ENCODE results near the gene PTCD1. TPM values are rescaled to one million over a fixed set of nuclear protein-coding genes. Genes with fewer than 3 reads are reported as not detected.
A peak's percentile ranks its signal among the peaks of the same experiment; 100 is the strongest.

Gene PTCD1
- total RNA-seq, 1 experiment from 2014 or later = 11.1 TPM

DNA sequence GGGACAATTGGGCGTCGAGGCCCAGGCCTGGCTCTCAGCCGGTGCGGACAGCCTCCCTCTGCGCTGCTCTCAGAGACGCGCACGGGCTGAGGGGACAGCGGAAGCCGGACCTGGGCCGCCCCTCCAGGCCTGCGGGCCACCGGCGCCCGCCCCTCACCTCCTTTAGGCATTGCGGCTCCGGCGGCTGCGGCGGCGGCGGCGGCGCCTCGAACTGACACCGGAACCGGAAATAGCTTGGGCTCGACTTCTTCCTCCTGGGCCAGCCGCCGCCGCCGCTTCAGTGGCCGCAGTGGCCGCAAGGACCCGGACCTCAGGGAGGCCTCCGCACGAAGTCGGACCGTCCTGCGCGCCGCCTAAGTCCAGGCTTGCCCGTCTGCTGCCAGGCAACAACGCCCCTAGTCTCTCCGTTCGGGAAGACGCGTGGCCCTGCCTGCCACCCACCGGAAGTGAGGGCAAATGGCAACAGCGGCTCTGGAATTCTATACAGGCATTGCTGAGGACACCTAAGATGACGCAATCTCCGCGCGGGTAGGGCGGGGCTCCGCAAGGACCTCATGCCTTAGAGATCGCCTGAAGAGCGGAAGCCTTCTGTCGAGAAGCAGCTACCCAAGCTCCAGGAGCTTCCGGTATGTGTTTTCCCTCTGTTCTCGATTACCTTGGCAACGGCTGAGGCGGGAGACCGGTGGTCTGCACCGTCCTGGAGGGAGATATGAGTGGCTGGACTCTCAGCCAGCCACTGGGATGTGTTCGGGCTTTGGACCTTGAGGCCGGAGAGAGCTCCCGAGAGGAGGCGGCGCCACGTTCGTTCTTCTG, 30.0 kb downstream of the PTCD1 start, which contains the start of the genes BUD31 and PDAP1 (continued):
- TF ChIP-seq ESRRA (CRISPR knock-in tag; IDR thresholded peaks at IDR 0.05; ENCODE audit: borderline replicate concordance) (no peak), TEAD1 (CRISPR knock-in tag; IDR thresholded peaks at IDR 0.05) (peak; percentile 85), TCF7 (CRISPR knock-in tag; IDR thresholded peaks at IDR 0.05; ENCODE audit: low read depth) (0 out of 2 replicates have a peak, but pooled peaks have one; percentile 52), ZNF263 (CRISPR knock-in tag; IDR thresholded peaks at IDR 0.05; ENCODE audit: low read depth) (no peak), RELA (CRISPR knock-in tag; IDR thresholded peaks at IDR 0.05; ENCODE audit: borderline replicate concordance) (0 out of 2 replicates have a peak, but pooled peaks have one; percentile 36), SP1 (CRISPR knock-in tag; conservative IDR thresholded peaks at IDR 0.05) (peak; percentile 67), CREB1 (CRISPR knock-in tag; IDR thresholded peaks at IDR 0.05) (0 out of 2 replicates have a peak, but pooled peaks have one; percentile 29), GTF2I (CRISPR knock-in tag; conservative IDR thresholded peaks at IDR 0.05) (no peak), HMGA2 (CRISPR knock-in tag; IDR thresholded peaks at IDR 0.05) (peak; percentile 21; the same call in 1 of the 2 replicates), ZBTB21 (CRISPR knock-in tag; IDR thresholded peaks at IDR 0.05; ENCODE audit: borderline replicate concordance) (no peak), FOXK1 (CRISPR knock-in tag; IDR thresholded peaks at IDR 0.05) (peak; percentile 59), ATF1 (CRISPR knock-in tag; IDR thresholded peaks at IDR 0.05) (no peak)
- TF ChIP-seq, protein P1, sequence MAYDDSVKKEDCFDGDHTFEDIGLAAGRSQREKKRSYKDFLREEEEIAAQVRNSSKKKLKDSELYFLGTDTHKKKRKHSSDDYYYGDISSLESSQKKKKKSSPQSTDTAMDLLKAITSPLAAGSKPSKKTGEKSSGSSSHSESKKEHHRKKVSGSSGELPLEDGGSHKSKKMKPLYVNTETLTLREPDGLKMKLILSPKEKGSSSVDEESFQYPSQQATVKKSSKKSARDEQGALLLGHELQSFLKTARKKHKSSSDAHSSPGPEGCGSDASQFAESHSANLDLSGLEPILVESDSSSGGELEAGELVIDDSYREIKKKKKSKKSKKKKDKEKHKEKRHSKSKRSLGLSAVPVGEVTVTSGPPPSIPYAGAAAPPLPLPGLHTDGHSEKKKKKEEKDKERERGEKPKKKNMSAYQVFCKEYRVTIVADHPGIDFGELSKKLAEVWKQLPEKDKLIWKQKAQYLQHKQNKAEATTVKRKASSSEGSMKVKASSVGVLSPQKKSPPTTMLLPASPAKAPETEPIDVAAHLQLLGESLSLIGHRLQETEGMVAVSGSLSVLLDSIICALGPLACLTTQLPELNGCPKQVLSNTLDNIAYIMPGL (CRISPR knock-in tag; IDR thresholded peaks at IDR 0.05) = peak; percentile 44; the same call in 1 of the 2 replicates
- TF ChIP-seq, protein P2, sequence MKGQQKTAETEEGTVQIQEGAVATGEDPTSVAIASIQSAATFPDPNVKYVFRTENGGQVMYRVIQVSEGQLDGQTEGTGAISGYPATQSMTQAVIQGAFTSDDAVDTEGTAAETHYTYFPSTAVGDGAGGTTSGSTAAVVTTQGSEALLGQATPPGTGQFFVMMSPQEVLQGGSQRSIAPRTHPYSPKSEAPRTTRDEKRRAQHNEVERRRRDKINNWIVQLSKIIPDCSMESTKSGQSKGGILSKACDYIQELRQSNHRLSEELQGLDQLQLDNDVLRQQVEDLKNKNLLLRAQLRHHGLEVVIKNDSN (CRISPR knock-in tag; IDR thresholded peaks at IDR 0.05) = 0 out of 2 replicates have a peak, but pooled peaks have one; percentile 16
- TF ChIP-seq, protein P3, sequence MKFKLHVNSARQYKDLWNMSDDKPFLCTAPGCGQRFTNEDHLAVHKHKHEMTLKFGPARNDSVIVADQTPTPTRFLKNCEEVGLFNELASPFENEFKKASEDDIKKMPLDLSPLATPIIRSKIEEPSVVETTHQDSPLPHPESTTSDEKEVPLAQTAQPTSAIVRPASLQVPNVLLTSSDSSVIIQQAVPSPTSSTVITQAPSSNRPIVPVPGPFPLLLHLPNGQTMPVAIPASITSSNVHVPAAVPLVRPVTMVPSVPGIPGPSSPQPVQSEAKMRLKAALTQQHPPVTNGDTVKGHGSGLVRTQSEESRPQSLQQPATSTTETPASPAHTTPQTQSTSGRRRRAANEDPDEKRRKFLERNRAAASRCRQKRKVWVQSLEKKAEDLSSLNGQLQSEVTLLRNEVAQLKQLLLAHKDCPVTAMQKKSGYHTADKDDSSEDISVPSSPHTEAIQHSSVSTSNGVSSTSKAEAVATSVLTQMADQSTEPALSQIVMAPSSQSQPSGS (CRISPR knock-in tag; IDR thresholded peaks at IDR 0.05; ENCODE audit: borderline replicate concordance, low read depth) = 0 out of 2 replicates have a peak, but pooled peaks have one; percentile 7
- TF ChIP-seq, protein P4, sequence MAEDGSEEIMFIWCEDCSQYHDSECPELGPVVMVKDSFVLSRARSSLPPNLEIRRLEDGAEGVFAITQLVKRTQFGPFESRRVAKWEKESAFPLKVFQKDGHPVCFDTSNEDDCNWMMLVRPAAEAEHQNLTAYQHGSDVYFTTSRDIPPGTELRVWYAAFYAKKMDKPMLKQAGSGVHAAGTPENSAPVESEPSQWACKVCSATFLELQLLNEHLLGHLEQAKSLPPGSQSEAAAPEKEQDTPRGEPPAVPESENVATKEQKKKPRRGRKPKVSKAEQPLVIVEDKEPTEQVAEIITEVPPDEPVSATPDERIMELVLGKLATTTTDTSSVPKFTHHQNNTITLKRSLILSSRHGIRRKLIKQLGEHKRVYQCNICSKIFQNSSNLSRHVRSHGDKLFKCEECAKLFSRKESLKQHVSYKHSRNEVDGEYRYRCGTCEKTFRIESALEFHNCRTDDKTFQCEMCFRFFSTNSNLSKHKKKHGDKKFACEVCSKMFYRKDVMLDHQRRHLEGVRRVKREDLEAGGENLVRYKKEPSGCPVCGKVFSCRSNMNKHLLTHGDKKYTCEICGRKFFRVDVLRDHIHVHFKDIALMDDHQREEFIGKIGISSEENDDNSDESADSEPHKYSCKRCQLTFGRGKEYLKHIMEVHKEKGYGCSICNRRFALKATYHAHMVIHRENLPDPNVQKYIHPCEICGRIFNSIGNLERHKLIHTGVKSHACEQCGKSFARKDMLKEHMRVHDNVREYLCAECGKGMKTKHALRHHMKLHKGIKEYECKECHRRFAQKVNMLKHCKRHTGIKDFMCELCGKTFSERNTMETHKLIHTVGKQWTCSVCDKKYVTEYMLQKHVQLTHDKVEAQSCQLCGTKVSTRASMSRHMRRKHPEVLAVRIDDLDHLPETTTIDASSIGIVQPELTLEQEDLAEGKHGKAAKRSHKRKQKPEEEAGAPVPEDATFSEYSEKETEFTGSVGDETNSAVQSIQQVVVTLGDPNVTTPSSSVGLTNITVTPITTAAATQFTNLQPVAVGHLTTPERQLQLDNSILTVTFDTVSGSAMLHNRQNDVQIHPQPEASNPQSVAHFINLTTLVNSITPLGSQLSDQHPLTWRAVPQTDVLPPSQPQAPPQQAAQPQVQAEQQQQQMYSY (CRISPR knock-in tag; IDR thresholded peaks at IDR 0.05) = no peak
- TF ChIP-seq, protein P5, sequence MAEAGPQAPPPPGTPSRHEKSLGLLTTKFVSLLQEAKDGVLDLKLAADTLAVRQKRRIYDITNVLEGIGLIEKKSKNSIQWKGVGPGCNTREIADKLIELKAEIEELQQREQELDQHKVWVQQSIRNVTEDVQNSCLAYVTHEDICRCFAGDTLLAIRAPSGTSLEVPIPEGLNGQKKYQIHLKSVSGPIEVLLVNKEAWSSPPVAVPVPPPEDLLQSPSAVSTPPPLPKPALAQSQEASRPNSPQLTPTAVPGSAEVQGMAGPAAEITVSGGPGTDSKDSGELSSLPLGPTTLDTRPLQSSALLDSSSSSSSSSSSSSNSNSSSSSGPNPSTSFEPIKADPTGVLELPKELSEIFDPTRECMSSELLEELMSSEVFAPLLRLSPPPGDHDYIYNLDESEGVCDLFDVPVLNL (CRISPR knock-in tag; IDR thresholded peaks at IDR 0.05; ENCODE audit: borderline replicate concordance, low read depth) = 0 out of 2 replicates have a peak, but pooled peaks have one; percentile 26
- TF ChIP-seq, protein P6, sequence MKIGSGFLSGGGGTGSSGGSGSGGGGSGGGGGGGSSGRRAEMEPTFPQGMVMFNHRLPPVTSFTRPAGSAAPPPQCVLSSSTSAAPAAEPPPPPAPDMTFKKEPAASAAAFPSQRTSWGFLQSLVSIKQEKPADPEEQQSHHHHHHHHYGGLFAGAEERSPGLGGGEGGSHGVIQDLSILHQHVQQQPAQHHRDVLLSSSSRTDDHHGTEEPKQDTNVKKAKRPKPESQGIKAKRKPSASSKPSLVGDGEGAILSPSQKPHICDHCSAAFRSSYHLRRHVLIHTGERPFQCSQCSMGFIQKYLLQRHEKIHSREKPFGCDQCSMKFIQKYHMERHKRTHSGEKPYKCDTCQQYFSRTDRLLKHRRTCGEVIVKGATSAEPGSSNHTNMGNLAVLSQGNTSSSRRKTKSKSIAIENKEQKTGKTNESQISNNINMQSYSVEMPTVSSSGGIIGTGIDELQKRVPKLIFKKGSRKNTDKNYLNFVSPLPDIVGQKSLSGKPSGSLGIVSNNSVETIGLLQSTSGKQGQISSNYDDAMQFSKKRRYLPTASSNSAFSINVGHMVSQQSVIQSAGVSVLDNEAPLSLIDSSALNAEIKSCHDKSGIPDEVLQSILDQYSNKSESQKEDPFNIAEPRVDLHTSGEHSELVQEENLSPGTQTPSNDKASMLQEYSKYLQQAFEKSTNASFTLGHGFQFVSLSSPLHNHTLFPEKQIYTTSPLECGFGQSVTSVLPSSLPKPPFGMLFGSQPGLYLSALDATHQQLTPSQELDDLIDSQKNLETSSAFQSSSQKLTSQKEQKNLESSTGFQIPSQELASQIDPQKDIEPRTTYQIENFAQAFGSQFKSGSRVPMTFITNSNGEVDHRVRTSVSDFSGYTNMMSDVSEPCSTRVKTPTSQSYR (CRISPR knock-in tag; IDR thresholded peaks at IDR 0.05) = peak; percentile 66; the same call in 1 of the 2 replicates

All from WTC11 (cell line).